ENCODE results near the gene IGHMBP2. TPM values are rescaled to one million over a fixed set of nuclear protein-coding genes. Genes with fewer than 3 reads are reported as not detected.
A peak's percentile ranks its signal among the peaks of the same experiment; 100 is the strongest.

The IGHMBP2 gene
- total and polyA plus RNA-seq, 2 experiments from 2014 or later = 12.4 to 13.5 TPM

GRCh38 chr11:68948935-68949334, 45.2 kb downstream of the IGHMBP2 start:
- Histone ChIP-seq H3K36me3 (replicated peaks; ENCODE audit: insufficient read depth, low read depth) (no peaks in the 10 kb centered on the region), H3K27me3 (no peaks in the 10 kb centered on the region), H4K20me1 (ENCODE audit: insufficient read depth, poor library complexity, severe bottlenecking) (no peaks in the 10 kb centered on the region), H3K27ac (no peak overlapping the region), H3K4me3 (no peak overlapping the region), H3K4me1 (ENCODE audit: insufficient read depth) (no peaks in the 10 kb centered on the region), H3K79me2 (no peaks in the 10 kb centered on the region), H3K9me3 (ENCODE audit: low read depth) (no peaks in the 10 kb centered on the region), H3K4me2 (no peak overlapping the region), H2AFZ (no peak overlapping the region), H3K9me2 (replicated peaks; ENCODE audit: insufficient read depth) (no peaks in the 10 kb centered on the region)
- WGBS (ENCODE audit: low lambda C conversion rate, missing lambda C conversion rate) = 92% methylated on average over 17 of the region's 17 CpGs
- DNase-seq (ENCODE audit: low spot score) = no peak
- TF ChIP-seq EZH2 (IDR thresholded peaks at IDR 0.05; ENCODE audit: borderline replicate concordance) (no peak), EZH2phosphoT487 (IDR thresholded peaks at IDR 0.05; ENCODE audit: low read depth, severe bottlenecking, unreplicated experiment) (no peak)
- TF ChIP-seq, protein P1, sequence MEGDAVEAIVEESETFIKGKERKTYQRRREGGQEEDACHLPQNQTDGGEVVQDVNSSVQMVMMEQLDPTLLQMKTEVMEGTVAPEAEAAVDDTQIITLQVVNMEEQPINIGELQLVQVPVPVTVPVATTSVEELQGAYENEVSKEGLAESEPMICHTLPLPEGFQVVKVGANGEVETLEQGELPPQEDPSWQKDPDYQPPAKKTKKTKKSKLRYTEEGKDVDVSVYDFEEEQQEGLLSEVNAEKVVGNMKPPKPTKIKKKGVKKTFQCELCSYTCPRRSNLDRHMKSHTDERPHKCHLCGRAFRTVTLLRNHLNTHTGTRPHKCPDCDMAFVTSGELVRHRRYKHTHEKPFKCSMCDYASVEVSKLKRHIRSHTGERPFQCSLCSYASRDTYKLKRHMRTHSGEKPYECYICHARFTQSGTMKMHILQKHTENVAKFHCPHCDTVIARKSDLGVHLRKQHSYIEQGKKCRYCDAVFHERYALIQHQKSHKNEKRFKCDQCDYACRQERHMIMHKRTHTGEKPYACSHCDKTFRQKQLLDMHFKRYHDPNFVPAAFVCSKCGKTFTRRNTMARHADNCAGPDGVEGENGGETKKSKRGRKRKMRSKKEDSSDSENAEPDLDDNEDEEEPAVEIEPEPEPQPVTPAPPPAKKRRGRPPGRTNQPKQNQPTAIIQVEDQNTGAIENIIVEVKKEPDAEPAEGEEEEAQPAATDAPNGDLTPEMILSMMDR (IDR thresholded peaks at IDR 0.05; ENCODE audit: poor library complexity) = no peak

DNA sequence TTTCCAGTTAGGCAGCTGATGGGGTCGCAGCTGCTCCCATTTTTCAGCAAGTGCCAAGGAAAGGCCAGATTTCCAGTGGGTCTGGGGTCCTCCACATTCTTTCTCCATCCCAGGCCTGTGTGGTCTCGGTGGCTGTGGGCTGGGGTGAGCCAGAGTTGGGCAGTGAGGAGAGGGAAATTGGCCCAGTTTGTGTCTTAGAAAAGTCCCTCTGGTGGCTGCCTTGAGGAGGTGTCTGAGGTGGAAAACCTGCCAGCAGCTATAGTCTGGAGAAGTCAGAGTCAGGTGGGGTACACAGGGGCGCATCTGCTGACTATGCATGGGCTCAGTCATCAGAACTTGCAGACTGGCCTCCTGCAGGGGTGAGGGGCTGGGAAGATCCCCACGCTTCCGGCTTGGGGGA, 46.6 kb downstream of the IGHMBP2 start:
- Histone ChIP-seq H3K9me3 (ENCODE audit: low read depth) (no peaks in the 10 kb centered on the region), H3K79me2 (no peaks in the 10 kb centered on the region), H3K27ac (no peak overlapping the region), H3K4me1 (ENCODE audit: insufficient read depth) (no peaks in the 10 kb centered on the region), H3K4me3 (no peak overlapping the region), H3K9me2 (replicated peaks; ENCODE audit: insufficient read depth) (no peaks in the 10 kb centered on the region), H4K20me1 (ENCODE audit: insufficient read depth, poor library complexity, severe bottlenecking) (no peaks in the 10 kb centered on the region), H3K27me3 (no peaks in the 10 kb centered on the region), H3K36me3 (replicated peaks; ENCODE audit: insufficient read depth, low read depth) (no peaks in the 10 kb centered on the region), H2AFZ (no peak overlapping the region), H3K4me2 (no peak overlapping the region)
- TF ChIP-seq, protein P1 (IDR thresholded peaks at IDR 0.05; ENCODE audit: poor library complexity) = peak; percentile 30
- TF ChIP-seq EZH2 (IDR thresholded peaks at IDR 0.05; ENCODE audit: borderline replicate concordance) (no peak), EZH2phosphoT487 (IDR thresholded peaks at IDR 0.05; ENCODE audit: low read depth, severe bottlenecking, unreplicated experiment) (no peak)
- no peak for DNase-seq (ENCODE audit: low spot score)
- WGBS (ENCODE audit: low lambda C conversion rate, missing lambda C conversion rate) = 58% methylated on average over 5 of the region's 5 CpGs

DNA sequence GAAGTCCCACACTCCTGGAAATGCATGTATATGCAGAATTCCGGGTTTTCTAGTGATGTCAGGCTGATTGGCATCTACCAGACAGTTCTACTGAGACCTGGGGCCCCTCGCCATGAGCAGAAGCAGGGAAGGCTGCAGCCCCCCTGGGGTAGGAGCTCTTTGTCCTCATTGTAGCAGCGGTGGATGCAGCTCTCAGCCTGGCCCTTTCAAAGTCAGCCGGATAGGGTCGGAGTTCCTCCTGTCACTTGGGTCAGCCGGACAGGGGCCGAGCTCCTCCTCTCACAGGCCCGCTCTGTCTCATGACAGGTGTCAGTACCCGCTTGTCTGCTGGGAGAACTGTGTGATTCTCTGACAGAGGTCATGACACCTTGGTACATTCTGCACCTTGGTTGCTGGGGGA, 47.1 kb downstream of the IGHMBP2 start:
- H3K4me2 ChIP-seq = no peak overlapping the region
- H4K20me1 ChIP-seq (ENCODE audit: insufficient read depth, poor library complexity, severe bottlenecking) = no peaks in the 10 kb centered on the region
- no peaks in the 10 kb centered on the region for H3K9me2 ChIP-seq (replicated peaks; ENCODE audit: insufficient read depth)
- TF ChIP-seq EZH2phosphoT487 (IDR thresholded peaks at IDR 0.05; ENCODE audit: low read depth, severe bottlenecking, unreplicated experiment) (no peak), EZH2 (IDR thresholded peaks at IDR 0.05; ENCODE audit: borderline replicate concordance) (no peak)
- TF ChIP-seq, protein P1 (IDR thresholded peaks at IDR 0.05; ENCODE audit: poor library complexity) = no peak
- WGBS (ENCODE audit: low lambda C conversion rate, missing lambda C conversion rate) = 54% methylated on average over 9 of the region's 9 CpGs
- H3K27ac ChIP-seq = no peak overlapping the region
- no peaks in the 10 kb centered on the region for H3K36me3 ChIP-seq (replicated peaks; ENCODE audit: insufficient read depth, low read depth)
- H2AFZ ChIP-seq = no peak overlapping the region
- no peak overlapping the region for H3K4me3 ChIP-seq
- no peaks in the 10 kb centered on the region for H3K79me2 ChIP-seq
- no peaks in the 10 kb centered on the region for H3K4me1 ChIP-seq (ENCODE audit: insufficient read depth)
- DNase-seq (ENCODE audit: low spot score) = no peak
- H3K27me3 ChIP-seq = no peaks in the 10 kb centered on the region
- H3K9me3 ChIP-seq (ENCODE audit: low read depth) = no peaks in the 10 kb centered on the region
